Stomach (tissue), 4 donors: ENCODE results near the gene FGFR4.

Experiments used
- EP300 ChIP-seq: sonication (generic); formaldehyde crosslinking; IDR thresholded peaks from one replicate; pipeline ENCODE4 v1.6.1; 2017; ENCODE audit warnings: antibody characterized with exemption
- POLR2A ChIP-seq, 4 donors: fragments of 450-650 bp; IDR thresholded peaks; one replicate each; pipeline ENCODE4 v1.6.1; 2016; ENCODE audit warnings: antibody characterized with exemption in 4 of 4, control low read depth in 2 of 4, mild to moderate bottlenecking in 1 of 4, moderate library complexity in 1 of 4
- TF ChIP-seq, protein P1 (sequence below), 7 experiments: fragments of 450-650 bp in 4 of 7; fragments of 200-600 bp in 3 of 7; sonication (generic) in 3 of 7; IDR thresholded peaks; one replicate each; pipeline ENCODE4 v1.5.1; 2016 to 2019; ENCODE audit warnings: antibody characterized with exemption in 7 of 7, control low read depth in 2 of 7, mild to moderate bottlenecking in 1 of 7

DNA sequence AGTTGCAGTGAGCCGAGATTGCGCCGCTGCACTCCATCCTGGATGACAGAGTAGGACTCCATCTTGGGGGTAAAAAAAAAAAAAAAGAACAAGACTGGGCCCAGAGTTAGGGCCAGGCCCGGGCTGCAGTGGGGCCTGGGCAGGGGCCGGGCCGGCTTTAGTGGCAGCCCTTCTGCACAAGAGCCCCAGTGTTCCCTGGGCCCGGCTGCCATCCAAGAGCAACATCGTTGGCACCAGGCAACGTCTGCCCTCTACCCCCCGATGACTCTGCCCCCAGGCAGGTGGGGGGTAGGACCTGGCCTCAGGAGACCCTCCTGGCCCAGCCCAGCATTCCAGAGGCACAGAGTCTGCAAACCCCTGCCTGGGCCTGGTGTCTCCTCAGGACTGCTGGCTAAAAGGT lies 4.9 kb upstream of the FGFR4 start:
- TF ChIP-seq, protein P1, sequence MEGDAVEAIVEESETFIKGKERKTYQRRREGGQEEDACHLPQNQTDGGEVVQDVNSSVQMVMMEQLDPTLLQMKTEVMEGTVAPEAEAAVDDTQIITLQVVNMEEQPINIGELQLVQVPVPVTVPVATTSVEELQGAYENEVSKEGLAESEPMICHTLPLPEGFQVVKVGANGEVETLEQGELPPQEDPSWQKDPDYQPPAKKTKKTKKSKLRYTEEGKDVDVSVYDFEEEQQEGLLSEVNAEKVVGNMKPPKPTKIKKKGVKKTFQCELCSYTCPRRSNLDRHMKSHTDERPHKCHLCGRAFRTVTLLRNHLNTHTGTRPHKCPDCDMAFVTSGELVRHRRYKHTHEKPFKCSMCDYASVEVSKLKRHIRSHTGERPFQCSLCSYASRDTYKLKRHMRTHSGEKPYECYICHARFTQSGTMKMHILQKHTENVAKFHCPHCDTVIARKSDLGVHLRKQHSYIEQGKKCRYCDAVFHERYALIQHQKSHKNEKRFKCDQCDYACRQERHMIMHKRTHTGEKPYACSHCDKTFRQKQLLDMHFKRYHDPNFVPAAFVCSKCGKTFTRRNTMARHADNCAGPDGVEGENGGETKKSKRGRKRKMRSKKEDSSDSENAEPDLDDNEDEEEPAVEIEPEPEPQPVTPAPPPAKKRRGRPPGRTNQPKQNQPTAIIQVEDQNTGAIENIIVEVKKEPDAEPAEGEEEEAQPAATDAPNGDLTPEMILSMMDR (IDR thresholded peaks at IDR 0.05), result no peak
- TF ChIP-seq POLR2A (IDR thresholded peaks at IDR 0.05), result no peak
- TF ChIP-seq EP300, result no peak
